HG03460 (cell line): ENCODE results near the gene ACAD8.
"Not testable (repeated sequence)": the region's sequence is repeated elsewhere in the genome, so short reads cannot be mapped to it uniquely, and the experiment has no call there.

Experiments used
- ATAC-seq: cut with Tn5 transposase; IDR thresholded peaks from one replicate; pipeline ENCODE4 v1.9.1; 2021; ENCODE audit not compliant: unreplicated experiment

The ACAD8 gene

DNA sequence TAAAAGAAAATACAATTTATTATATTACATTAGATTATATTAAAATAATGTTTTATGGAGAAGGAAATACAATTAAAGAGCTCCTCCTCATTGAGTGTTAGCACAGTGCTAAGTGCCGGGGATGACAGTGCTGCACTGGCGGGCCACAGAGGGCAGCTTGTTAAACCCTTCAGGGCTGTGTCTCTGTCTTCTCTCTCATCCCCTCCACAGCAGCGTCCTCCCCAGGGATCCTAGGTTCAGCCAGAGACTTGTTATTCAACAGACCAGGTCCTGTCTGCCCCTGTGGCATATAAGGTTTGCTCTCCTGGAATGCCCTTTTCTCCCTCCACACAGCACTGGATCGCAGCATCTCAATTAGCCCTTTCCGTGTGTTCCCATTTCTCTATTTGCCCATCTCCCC lies 14.4 kb upstream of the ACAD8 start:
- no peak for ATAC-seq

GRCh38 chr11:134240592-134240991 lies 12.8 kb upstream of the ACAD8 start:
- ATAC-seq: no peak

GRCh38 chr11:134242376-134242775 lies 11.0 kb upstream of the ACAD8 start:
- ATAC-seq: no peak

DNA sequence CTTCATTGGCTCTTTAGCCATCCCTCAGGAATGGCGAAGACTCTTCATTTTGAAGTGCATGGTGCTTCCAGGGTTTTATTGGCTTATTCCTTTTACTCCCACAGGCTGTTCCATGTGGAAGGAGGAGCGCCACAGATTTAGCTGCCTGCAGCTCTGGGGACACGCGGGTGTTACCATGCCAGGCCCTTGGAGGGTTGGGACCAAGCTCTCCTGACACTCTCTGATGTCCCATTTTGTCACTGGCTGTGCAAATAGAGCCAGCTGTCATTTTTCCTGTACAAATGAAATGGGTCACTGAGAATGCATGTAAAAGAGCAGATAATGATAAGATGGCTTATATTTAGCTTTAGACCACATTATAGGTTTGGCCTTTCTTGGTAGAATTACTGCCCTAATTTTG lies 9.5 kb upstream of the ACAD8 start:
- ATAC-seq: no peak

DNA sequence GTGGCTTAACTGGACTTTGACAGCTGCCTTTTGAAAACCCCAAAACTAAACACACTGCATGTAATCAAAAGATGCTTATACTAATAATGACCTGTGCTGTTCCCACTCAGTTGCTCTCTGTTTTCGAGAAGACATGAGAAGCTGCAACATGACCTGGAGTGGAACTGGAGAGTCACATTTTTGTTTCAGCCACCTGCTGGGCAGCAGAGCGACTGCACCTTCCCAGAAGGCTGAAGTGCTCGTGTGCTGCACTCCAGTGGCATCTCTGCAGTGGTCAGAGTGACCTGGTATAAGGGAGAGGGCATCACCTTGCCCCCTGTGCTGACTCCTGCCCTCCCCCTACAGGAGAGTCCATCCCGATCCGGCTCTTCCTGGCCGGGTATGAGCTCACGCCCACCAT lies 8.8 kb upstream of the ACAD8 start:
- peak; percentile 80 for ATAC-seq

DNA sequence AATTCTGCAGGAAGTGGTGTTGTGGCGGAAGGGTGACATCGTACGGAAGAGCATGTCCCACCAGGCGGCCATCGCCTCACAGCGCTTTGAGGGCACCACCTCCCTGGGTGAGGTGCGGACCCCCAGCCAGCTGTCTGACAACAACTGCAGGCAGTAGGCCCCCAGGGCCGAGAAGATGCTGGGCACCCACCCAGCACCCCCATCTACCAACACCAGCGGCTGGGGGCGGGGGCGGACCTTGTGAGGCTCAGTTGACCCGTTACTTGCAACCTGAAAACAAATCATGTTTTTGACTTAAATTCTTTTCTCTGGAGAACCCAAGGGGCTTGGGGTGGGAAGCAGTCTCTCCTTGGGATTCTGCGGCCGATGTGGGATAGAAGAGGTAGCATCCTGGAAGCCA lies 7.9 kb upstream of the ACAD8 start:
- no peak for ATAC-seq

- no peak for ATAC-seq
Observed at GRCh38 chr11:134246100-134246499, 7.3 kb upstream of the ACAD8 start.

- no peak for ATAC-seq
Observed at GRCh38 chr11:134246678-134247077, 6.7 kb upstream of the ACAD8 start.

DNA sequence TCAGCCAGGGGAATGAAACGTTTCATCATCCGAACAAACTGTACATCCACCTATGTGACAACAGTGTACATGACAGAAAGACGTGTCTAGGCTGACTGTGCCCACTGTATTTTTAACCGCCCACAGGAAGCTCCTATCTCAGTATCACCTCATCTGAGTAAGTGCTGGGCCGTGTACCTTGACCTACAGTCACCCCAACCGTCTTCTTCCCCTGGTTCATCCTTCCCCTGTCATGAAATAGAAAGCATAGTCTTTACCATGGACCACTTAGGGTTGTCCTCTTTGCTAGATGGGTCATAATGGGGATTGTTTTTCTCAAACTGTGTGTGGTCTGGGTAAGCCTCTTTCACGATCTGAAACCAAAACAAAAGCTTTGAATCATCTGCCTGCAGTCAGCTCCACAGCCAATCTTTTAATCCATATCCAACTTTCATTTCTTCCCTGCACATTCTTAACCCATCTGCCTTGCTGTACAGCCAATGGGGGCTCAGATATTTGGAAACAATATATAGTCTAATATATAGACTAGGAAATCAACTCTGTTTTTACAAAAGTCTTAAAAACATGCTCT lies 4.4 kb upstream of the ACAD8 start:
- ATAC-seq: no peak

DNA sequence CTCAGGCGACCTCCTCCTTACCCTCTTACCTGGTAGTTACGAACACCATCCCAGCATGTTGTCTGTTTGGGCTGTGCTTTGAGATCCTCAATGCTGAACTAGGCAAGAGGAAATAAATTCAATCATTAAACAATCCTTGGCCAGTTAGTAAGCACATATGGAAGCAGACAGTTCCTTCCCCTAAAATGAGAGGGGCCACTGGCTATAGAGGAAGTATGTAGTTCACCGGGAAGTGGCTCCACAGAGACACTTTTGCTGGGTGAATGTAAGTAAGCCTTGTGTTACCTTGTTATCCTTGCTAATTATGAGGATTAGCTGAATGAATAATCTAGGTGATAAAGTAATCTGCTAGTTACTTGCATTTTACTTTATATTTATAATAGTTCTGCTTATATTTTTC lies 3.1 kb upstream of the ACAD8 start:
- no peak for ATAC-seq

GRCh38 chr11:134250675-134251074 lies 2.7 kb upstream of the ACAD8 start:
- no peak for ATAC-seq

GRCh38 chr11:134252346-134253187 lies 801 bp upstream of the ACAD8 start:
- peak; percentile 25 for ATAC-seq

GRCh38 chr11:134254433-134255183 lies 1.2 kb downstream of the ACAD8 start:
- no peak for ATAC-seq

GRCh38 chr11:134255184-134255561 lies 1.8 kb downstream of the ACAD8 start:
- not testable (repeated sequence) for ATAC-seq

- no peak for ATAC-seq
Observed at GRCh38 chr11:134257101-134257500, 3.7 kb downstream of the ACAD8 start.

DNA sequence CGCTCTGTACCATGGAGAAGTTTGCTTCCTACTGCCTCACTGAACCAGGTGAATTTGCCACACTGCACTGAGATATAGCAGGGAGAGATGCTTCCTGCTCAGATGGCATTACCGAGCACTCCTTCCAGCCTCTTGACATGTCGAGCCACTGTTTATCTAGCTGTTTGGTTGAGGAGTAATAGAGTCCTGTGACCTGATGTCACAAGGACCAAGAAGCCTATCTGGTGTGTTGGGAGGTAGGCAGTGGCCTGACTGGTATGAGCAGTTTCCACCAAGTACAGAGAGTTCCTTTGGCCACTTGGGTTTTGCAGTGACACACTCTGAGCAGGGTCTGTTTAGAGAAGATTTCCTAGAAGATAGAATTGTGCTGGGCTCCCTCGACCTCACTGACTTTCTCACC lies 5.2 kb downstream of the ACAD8 start:
- ATAC-seq: no peak

GRCh38 chr11:134260503-134260902 lies 7.1 kb downstream of the ACAD8 start:
- no peak for ATAC-seq

DNA sequence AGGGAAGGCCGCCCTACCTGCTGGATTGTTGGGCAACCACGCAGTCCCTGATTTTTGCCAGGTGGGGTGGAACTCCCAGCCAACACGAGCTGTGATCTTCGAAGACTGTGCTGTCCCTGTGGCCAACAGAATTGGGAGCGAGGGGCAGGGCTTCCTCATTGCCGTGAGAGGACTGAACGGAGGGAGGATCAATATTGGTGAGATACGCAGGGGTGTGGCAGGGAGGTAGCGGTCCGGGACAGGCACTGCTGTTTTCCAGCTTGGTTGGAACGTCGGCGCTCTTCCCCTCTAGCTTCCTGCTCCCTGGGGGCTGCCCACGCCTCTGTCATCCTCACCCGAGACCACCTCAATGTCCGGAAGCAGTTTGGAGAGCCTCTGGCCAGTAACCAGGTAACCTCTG lies 7.6 kb downstream of the ACAD8 start:
- ATAC-seq: no peak

DNA sequence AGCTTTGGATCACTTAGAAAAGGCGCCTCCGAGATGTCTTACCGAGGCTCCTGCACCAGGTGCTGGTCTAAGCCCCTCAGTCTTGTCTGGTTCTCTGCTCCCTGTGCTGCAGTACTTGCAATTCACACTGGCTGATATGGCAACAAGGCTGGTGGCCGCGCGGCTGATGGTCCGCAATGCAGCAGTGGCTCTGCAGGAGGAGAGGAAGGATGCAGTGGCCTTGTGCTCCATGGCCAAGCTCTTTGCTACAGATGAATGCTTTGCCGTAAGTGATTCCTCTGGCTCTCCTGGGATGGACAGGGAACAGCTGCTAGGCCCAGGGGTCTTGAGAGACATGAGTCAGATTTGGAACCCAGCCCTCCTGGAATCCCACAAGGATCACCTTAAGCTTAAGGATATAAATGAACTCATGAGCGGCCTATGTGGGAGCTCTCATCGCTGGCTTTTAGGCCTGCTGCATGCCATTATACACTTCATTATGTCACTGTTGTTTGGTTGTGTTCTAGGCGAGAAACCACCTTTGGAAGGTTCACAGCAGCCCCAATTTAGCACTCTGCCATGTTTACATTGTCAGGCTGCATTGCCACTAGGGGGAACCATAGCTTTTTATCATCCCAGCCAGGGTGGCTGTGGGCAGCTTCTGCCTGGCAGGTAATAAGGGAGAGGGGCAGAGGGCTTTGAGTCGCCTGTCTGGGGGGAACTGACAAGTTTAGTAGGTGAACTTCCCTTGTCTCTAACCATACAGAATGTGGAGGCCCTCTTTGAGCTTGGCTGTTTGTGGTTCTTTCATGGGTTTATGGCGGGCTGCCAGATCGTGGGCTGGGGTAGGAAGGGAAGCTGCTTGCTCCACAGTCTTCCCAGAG lies 8.5 kb downstream of the ACAD8 start:
- ATAC-seq: no peak

GRCh38 chr11:134264966-134265764 lies 11.8 kb downstream of the ACAD8 start:
- no peak for ATAC-seq
